Stimulated activated CD4-positive, alpha-beta T cell treated with anti-CD3 and anti-CD28 coated beads, Interleukin-4, amount 100 ng/mL, for 1 hour (primary cell): Measurements from ENCODE around the gene BAZ2B.
"Not testable (repeated sequence)": the region's sequence is repeated elsewhere in the genome, so short reads cannot be mapped to it uniquely, and the experiment has no call there.

Source experiments
- DNase-seq: peaks from one replicate; pipeline ENCODE4 v3.0.0-alpha.2; 2020

The BAZ2B gene

GRCh38 chr2:159399716-159400415 is 216.5 kb downstream of the BAZ2B start:
- DNase-seq = no peak

DNA sequence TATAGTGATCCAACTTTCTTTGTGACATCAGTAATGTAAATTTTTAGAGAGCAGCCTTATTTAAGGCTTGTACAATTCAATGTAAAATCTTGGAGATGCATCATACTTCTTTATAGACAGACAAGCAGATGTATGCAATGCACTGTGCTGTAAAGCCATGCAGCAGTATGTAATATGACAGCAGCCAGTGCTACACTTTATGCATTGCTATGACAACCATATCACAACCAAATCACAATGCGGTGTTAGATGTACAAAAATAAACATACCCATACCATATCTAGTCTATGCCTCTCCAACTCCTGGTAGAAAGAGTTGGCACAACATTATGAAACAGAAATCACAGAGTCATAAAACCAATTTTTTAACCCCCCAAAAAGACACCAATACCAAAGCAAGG is 219.5 kb downstream of the BAZ2B start:
- no peak for DNase-seq

DNA sequence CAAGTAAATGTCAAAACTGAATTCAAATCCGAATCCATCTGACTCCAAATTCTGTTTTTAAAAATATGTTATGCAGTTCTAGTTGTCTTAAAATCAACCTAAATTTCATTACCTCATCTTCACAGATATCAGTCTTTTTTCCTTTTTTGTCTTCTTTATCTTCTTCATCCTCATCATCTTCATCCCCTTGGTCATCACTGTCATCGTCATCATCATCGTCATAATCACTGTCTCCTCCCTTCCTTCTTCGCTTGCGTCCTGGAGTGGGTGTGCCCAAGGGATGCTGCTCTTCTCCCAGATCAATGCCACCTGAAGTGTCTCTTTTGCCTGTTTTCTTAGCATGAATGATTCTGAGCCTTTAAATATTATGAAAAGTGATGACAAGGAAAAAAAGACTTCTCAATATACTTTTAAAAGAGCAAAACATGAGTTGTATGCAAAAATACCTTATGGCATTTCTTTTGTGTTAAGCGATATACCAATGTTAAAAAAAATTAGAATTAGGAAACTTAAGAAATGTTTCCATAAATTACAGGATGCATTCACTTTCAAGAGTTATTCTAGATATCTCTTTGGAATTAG is 233.8 kb downstream of the BAZ2B start:
- no peak for DNase-seq

DNA sequence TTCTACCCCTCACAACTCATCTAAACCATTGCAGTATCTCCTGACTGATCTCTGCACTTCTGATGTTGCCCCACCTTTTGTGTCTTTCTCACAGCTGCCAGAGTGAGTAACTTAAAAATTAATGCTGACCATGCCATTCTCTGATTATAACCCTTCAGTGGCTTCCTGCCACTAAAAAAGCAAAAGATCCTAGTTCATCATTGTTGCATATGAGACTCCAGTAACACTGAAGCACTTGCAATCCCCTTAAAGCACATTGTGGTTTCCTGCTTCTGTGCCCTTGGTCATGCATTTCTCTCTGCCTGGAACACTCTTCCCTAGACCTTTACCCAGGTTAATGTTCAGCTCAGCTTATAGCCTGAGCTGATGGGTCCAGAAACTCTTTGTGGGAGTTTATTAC is 234.8 kb downstream of the BAZ2B start:
- no peak for DNase-seq

DNA sequence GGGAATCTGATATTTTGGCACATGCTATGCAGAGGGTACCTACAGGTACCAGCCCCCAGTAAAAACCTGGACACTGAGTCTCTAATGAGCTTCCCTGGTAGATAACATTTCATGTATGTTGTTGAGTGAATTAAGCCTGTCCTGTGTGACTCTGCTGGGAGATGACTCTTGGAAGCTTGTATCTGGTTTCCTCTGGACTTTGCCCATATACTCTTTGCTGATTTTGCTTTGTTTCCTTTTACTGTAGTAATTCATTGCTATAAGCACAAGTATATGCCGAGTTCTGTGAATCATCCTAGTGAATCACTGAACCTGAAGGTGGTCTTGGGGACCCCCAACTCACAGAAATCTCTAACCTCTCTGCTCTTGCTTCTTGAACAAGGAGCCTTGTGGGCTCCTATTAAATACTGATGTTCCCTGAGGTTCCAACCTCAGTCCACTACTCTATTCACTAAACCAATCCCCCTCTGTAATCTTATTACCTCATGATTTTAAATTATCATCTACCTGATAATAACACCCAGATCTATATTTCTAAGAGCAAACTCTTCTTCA is 235.6 kb downstream of the BAZ2B start:
- no peak for DNase-seq

DNA sequence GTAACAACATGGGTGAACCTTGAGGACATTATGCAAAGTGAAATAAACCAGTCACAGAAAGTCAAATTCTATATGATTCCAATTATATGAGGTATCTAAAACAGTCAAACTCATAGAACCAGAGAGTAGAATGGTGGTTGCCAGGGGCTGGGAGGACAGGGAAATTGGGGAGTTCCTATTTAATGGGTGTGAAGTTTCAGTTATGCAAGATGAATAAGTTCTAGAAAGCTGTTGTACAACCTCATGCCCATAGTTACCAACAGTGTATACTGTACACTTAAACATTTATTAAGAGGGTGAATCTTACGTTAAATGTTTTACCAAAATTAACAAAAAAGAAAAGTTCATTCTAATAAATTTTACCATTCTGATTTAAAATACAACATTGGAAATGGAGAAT is 237.2 kb downstream of the BAZ2B start:
- no peak for DNase-seq

DNA sequence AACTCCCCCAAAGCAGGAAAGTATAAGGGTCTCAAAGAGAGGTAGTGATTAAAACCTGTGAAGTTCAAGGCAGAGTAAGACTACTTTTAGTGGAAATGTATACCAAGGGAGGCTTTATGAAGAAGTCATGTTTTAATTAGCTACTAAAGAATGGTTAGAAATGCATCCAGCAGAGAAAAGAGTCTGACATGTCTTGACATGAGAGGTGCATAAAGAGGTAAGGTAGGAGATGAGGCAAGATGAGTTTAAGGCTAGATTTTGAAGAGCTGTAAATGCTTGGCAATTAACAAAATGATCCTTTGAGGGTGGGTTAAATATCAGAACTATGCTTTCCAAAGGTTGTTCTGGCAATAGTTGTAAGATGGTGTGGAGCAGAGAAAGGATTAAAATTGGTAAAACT is 241.1 kb downstream of the BAZ2B start:
- no peak for DNase-seq

DNA sequence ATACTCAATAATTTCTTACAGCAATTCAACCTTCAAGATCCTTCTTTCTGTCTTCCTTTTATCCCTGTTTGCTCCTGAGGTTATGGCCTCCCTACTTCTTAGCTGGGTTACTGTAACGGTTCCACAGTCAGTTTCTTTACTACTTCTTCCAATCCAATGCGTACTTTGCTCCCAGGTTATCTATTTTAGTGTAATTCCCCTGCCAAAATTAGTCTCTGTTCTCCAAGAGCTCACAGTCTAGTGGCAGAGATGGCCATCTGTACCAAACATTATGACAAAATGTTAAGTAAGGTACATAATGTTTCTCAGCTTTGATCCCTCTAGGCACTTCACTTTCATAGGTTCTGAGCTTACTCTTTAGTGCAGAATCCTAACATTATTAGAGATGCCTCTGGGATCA is 244.8 kb downstream of the BAZ2B start:
- no peak for DNase-seq

DNA sequence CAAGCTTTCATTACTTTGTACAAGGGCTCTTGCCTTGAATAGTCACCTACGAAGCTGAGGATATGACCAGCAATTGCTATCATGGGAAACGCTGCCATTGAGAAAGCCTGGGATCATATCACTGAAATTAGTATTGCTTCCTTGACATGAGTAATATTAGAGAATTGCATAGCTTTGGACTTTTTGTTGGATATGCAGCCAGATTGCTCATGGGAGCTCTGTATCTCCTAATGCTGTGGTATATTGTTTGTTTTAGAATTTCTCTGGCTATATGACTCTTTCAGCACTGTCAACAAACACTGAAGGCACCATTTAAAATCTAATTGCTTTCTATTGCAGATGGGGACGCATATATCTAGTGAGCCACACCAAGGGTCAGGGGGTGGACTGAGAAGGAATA is 249.8 kb downstream of the BAZ2B start:
- no peak for DNase-seq

DNA sequence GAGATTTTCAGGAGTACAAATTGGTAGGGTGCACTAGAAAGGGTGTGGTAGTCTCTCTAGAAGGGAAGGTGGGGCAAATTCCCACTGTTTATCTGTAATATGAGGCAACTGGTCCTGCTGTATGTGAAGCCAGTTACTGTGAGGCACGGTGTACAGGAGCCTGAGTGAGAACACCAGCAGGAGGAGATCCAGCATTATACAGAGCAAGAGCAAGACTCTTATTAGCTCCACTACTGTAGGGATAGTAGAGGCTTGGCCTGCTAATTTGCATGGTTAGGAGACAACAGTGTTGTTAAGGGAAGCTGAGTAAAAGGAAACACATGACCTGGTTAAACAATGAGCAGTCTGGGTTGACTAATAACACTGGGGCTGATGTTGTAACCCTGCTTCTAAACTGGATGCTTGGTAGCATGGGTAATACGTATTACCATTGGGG is 253.5 kb downstream of the BAZ2B start:
- DNase-seq = no peak

- DNase-seq = no peak
Observed at GRCh38 chr2:159362094-159362493, 254.3 kb downstream of the BAZ2B start.

DNA sequence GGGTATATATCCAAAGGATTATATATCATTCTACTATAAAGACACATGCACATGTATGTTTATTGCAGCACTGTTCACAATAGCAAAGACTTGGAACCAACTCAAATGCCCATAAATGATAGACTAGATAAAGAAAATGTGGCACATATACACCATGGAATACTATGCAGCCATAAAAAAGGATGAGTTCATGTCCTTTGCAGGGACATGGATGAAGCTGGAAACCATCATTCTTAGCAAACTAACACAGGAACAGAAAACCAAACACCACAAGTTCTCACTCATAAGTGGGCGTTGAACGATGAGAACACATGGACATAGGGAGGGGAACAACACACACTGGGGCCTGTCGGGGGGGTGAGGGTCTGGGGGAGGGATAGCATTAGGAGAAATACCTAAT is 254.7 kb downstream of the BAZ2B start:
- not testable (repeated sequence) for DNase-seq

GRCh38 chr2:159356053-159356554 is 260.2 kb downstream of the BAZ2B start:
- no peak for DNase-seq

DNA sequence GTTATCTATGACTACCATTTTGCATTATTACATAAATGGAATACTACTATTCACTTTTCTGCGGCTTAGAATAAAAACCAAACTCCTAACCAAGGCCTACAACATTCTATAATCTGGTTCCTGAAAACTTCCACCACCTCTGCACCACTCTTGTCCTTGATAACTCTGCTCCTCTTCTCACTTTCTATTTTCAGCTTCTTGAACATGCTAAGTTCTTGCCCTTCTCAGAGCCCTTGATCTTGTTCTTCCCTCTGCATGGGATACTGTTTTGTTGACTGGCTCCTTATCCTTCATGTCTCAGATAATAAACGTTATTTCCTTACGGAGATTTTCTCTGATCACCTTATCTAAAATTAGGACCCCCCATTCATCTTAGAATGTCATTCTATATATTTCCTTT is 264.4 kb downstream of the BAZ2B start:
- no peak for DNase-seq

GRCh38 chr2:159349674-159350299 is 266.6 kb downstream of the BAZ2B start:
- no peak for DNase-seq

DNA sequence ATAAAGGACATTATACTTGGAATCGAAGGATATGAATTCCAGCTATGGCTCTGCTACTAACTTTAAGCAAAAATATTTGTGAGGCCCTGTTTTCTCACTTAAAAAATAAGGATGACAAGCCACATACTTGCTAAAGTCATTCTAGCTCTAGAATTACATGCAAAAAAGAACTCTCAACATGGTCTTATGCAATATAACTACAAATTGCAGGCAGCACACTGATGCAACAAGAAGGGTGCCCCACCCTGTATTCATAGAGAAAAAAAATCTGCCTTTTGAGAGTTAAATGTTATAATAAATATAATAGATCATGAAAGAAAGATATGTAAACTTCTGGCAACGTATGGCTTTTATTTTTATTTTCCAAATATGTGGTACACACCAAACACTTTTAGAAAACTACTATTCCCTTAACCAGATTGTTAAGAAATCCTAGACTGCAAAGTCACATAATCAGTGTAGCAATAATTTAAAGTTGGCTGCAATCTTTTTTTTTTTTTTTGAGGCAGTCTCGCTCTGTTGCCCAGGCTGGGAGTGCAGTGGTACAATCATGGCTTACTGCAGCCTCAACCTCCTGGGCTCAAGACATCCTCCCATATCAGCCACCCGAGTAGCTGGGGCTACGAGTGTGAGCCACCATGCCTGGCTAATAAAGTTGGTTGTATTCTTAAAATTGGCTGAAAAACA is 289.6 kb downstream of the BAZ2B start:
- DNase-seq = no peak

GRCh38 chr2:159322419-159322818 is 293.9 kb downstream of the BAZ2B start:
- no peak for DNase-seq

- DNase-seq = no peak
Observed at GRCh38 chr2:159317392-159318088, 298.8 kb downstream of the BAZ2B start.

GRCh38 chr2:159307942-159308341 is 308.4 kb downstream of the BAZ2B start:
- no peak for DNase-seq

DNA sequence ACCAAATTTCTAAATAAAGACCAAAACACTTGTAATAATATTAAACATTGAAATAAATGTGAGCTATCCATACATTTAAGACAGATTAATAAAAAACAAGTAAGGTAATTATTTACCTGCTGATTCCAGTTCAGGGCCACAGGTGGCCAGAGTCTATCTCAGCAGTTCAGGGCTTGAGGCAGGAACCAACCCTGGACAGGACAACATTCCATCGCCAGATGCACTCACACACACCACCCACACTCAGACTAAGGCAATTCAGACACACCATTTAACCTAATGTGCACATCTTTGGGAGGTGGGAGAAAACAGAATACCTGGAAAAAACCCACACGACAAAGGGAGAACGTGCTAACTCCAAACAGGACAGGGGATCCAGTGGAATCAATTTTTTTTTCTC is 315.8 kb downstream of the BAZ2B start:
- DNase-seq = no peak

DNA sequence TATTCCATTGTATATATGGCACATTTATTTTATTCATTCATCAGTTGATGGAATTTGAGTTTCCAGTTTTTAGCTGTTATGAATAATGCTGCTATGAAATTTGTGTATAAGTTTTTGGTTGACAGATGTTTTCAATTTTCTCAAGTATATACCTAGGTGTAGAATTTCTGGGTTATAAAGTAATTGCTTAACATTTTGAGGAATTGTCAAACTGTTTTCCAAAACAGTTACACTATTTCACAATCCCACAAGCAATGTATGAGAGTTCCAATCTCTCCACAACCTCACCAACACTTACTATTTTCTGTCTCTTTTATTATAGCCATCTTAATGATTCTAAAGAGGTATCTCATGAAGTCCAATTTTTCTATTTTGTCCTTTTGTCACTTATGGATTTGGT is 317.4 kb downstream of the BAZ2B start:
- DNase-seq = no peak

DNA sequence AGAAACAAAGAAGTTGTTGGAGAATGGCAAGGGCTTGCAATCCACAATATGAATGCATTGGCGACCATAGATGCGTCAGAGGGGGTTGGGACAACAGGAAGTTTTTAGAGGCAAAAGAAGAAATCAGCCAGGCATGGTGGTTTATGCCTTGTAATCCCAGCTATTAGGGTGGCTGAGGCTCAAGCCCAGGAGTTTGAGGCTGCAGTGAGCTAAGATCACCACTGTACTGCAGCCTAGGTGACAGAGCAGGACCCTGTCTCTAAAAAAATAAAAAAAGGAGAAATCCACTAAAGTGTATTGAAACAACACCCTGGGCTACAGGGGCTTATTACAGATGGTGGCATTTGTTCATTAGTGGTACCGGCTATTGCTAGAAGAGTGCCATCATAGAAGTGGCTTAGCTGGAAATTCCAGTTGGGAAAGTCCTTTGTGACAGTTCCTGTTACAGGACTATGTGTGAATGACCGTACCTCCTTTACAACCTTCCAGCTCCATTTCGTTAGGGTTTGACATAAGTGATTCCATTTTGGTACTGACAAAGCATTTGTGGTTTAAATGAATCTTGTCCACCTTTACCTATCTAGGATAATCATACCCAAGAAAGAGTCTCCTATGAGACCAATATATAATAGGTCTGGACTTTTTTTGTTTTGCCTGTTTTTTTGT is 319.2 kb downstream of the BAZ2B start:
- no peak for DNase-seq
